Measurements from ENCODE around the gene PAH. TPM values are rescaled to one million over a fixed set of nuclear protein-coding genes. Genes with fewer than 3 reads are reported as not detected.

PAH gene
- total and polyA plus RNA-seq, 2 of the 8 experiments (the other 6 are each of a cell fraction or from before 2014, with no cell fraction given) = 3.9 to 9.0 TPM

- whole genome bisulfite sequencing, 2 experiments (ENCODE audit: extremely low coverage in 1 of 2, insufficient coverage in 1 of 2, insufficient read length in 1 of 2, insufficient replicate concordance in 2 of 2, low coverage in 1 of 2, low lambda C conversion rate in 2 of 2, missing lambda C conversion rate in 1 of 2) = 0% methylated on average over 3 of the region's 3 CpGs; no CpG with 5 or more reads in 1 of the 2 experiments
- Histone ChIP-seq H4K91ac (replicated peaks; ENCODE audit: insufficient read length, low read length) (no peak overlapping the region), H3K79me2 (ENCODE audit: control insufficient read depth in 1 of 2, insufficient read depth in 2 of 2, low read length in 2 of 2) (no peaks in the 10 kb centered on the region), H2BK15ac (ENCODE audit: low read length) (no peak overlapping the region), H3K14ac (ENCODE audit: insufficient read length) (no peak overlapping the region), H3K27me3 (replicated peaks in 1 of 4; ENCODE audit: control insufficient read depth in 3 of 4, extremely low read depth in 1 of 4, insufficient read depth in 3 of 4, low read length in 3 of 4) (peaks cover 78 to 99% (median 94%) of the 10 kb centered on the region in 4 experiments), H3K18ac (ENCODE audit: extremely low read depth, low read length) (no peak overlapping the region), H3K9ac (replicated peaks in 1 of 4; ENCODE audit: extremely low read depth in 1 of 4, low read depth in 3 of 4, low read length in 3 of 4) (no peak overlapping the region), H3K23me2 (ENCODE audit: low read depth, low read length) (peaks cover 19% of the 10 kb centered on the region), H4K8ac (ENCODE audit: extremely low read depth, insufficient read depth, low read length) (no peak overlapping the region), H2BK20ac (ENCODE audit: low read length) (no peak overlapping the region), H2BK12ac (ENCODE audit: low read depth, low read length) (no peak overlapping the region), H3K4me3 (ENCODE audit: extremely low read depth in 1 of 4, insufficient read depth in 2 of 4, low read depth in 3 of 4, low read length in 4 of 4) (peak overlapping the region in 1 of 4 experiments; percentile 33; a peak in 1 of 8 replicates), H3K79me1 (ENCODE audit: low read depth, low read length) (no peaks in the 10 kb centered on the region), H4K5ac (ENCODE audit: insufficient read length, low read depth, low read length) (no peak overlapping the region), H3K4ac (replicated peaks; ENCODE audit: insufficient read length, low read depth, low read length) (no peak overlapping the region), H2AFZ (ENCODE audit: low read length) (no peak overlapping the region), H3K23ac (ENCODE audit: insufficient read length) (no peak overlapping the region), H3K4me2 (ENCODE audit: insufficient read depth in 1 of 2, low read depth in 2 of 2, low read length in 2 of 2) (peak overlapping the region; percentile 25 to 40; a peak in 1 of 4 replicates), H3K36me3 (ENCODE audit: control insufficient read depth in 2 of 4, insufficient read depth in 4 of 4, low read length in 3 of 4) (peaks cover 0 to 7% (median 0%) of the 10 kb centered on the region in 4 experiments; a peak in 1 of 8 replicates), H2AK5ac (ENCODE audit: low read depth, low read length) (no peak overlapping the region), H3K9me3 (ENCODE audit: insufficient read depth in 2 of 2, low read depth in 1 of 2, low read length in 1 of 2) (peaks cover 8 to 12% of the 10 kb centered on the region in 2 experiments; a peak in 3 of 4 replicates), H2BK120ac (replicated peaks; ENCODE audit: low read depth, low read length) (no peak overlapping the region), H3K27ac (ENCODE audit: low read depth, low read length) (no peak overlapping the region), H4K20me1 (replicated peaks in 1 of 2; ENCODE audit: control insufficient read depth in 1 of 2, insufficient read depth in 2 of 2, low read length in 2 of 2) (peaks cover 12 to 38% of the 10 kb centered on the region in 2 experiments), H2BK5ac (ENCODE audit: low read depth, low read length) (no peak overlapping the region), H3K4me1 (replicated peaks in 1 of 4; ENCODE audit: control insufficient read depth in 3 of 4, insufficient read depth in 4 of 4, low read length in 3 of 4) (peaks cover 3 to 19% (median 9%) of the 10 kb centered on the region in 4 experiments; a peak in 5 of 7 replicates), H3K56ac (replicated peaks; ENCODE audit: insufficient read length, low read depth, low read length) (no peak overlapping the region)
- ChIA-PET POLR2A (ENCODE audit: partially characterized antibody) (no interaction called here), CTCF (ENCODE audit: partially characterized antibody) (interaction anchor here (1.0 to 5.6 kb wide), 4 partner anchors 13 to 78 kb away, joined by 3 to 37 read pairs (median 16); no protein-coding TSS in a partner anchor)
- FAIRE-seq (peak; percentile 28), DNase-seq (ENCODE audit: low read depth in 1 of 2, low spot score in 2 of 2) (no peak)
- TF ChIP-seq SP2 (IDR thresholded peaks at IDR 0.05; ENCODE audit: low read length) (no peak), SUZ12 (IDR thresholded peaks at IDR 0.05; ENCODE audit: low read length) (0 out of 2 replicates have a peak, but pooled peaks have one; percentile 11), EZH2 (IDR thresholded peaks at IDR 0.05; ENCODE audit: low read depth, low read length, severe bottlenecking) (peak; percentile 14)
Observed at GRCh38 chr12:102962986-102963385, 45.9 kb upstream of the PAH start.

Measured in H1 (cell line).